WTC11 (cell line): ENCODE results near the gene GPR176.
"Not testable (repeated sequence)": the region's sequence is repeated elsewhere in the genome, so short reads cannot be mapped to it uniquely, and the experiment has no call there.

Source experiments
- NR1H2 ChIP-seq: sonication (generic); formaldehyde crosslinking; IDR thresholded peaks from 2 replicates; pipeline ENCODE4 v1.9.0; 2021; ENCODE audit warnings: mild to moderate bottlenecking, moderate library complexity, missing genetic modification reagents
- RELA ChIP-seq: sonication (generic); formaldehyde crosslinking; IDR thresholded peaks from 2 replicates; pipeline ENCODE4 v1.8.1; 2022; ENCODE audit warnings: missing genetic modification reagents, mild to moderate bottlenecking, borderline replicate concordance
- SOX15 ChIP-seq: fragments of 250-450 bp; sonication (Bioruptor Pico); IDR thresholded peaks from 2 replicates; pipeline ENCODE4 v1.9.0; 2021; ENCODE audit warnings: mild to moderate bottlenecking
- SP1 ChIP-seq: sonication (generic); formaldehyde crosslinking; conservative IDR thresholded peaks from 2 replicates; pipeline ENCODE4 v1.8.1; 2022; ENCODE audit warnings: missing genetic modification reagents
- ZBTB21 ChIP-seq: sonication (generic); formaldehyde crosslinking; IDR thresholded peaks from 2 replicates; pipeline ENCODE4 v1.8.1; 2023; ENCODE audit warnings: mild to moderate bottlenecking, missing genetic modification reagents, borderline replicate concordance
- TF ChIP-seq, protein P1 (sequence below): sonication (generic); formaldehyde crosslinking; IDR thresholded peaks from 2 replicates; pipeline ENCODE4 v1.8.1; 2023; ENCODE audit warnings: mild to moderate bottlenecking, moderate library complexity, missing genetic modification reagents
- TF ChIP-seq, protein P2 (sequence below): fragments of 200-600 bp; IDR thresholded peaks from 2 replicates; pipeline ENCODE4 v1.8.0; 2022; ENCODE audit warnings: antibody characterized with exemption

DNA sequence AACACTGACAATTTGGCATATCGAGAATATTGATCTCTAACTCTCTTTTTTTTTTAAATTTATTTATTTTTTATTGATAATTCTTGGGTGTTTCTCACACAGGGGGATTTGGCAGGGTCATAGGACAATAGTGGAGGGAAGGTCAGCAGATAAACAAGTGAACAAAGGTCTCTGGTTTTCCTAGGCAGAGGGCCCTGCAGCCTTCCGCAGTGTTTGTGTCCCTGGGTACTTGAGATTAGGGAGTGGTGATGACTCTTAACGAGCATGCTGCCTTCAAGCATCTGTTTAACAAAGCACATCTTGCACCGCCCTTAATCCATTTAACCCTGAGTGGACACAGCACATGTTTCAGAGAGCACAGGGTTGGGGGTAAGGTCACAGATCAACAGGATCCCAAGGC, 27.0 kb downstream of the GPR176 start:
- TF ChIP-seq, protein P1, sequence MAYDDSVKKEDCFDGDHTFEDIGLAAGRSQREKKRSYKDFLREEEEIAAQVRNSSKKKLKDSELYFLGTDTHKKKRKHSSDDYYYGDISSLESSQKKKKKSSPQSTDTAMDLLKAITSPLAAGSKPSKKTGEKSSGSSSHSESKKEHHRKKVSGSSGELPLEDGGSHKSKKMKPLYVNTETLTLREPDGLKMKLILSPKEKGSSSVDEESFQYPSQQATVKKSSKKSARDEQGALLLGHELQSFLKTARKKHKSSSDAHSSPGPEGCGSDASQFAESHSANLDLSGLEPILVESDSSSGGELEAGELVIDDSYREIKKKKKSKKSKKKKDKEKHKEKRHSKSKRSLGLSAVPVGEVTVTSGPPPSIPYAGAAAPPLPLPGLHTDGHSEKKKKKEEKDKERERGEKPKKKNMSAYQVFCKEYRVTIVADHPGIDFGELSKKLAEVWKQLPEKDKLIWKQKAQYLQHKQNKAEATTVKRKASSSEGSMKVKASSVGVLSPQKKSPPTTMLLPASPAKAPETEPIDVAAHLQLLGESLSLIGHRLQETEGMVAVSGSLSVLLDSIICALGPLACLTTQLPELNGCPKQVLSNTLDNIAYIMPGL = not testable (repeated sequence)
- not testable (repeated sequence) for TF ChIP-seq NR1H2 (CRISPR knock-in tag); SP1; RELA; SOX15 (CRISPR knock-in tag); ZBTB21 (CRISPR knock-in tag)
- TF ChIP-seq, protein P2, sequence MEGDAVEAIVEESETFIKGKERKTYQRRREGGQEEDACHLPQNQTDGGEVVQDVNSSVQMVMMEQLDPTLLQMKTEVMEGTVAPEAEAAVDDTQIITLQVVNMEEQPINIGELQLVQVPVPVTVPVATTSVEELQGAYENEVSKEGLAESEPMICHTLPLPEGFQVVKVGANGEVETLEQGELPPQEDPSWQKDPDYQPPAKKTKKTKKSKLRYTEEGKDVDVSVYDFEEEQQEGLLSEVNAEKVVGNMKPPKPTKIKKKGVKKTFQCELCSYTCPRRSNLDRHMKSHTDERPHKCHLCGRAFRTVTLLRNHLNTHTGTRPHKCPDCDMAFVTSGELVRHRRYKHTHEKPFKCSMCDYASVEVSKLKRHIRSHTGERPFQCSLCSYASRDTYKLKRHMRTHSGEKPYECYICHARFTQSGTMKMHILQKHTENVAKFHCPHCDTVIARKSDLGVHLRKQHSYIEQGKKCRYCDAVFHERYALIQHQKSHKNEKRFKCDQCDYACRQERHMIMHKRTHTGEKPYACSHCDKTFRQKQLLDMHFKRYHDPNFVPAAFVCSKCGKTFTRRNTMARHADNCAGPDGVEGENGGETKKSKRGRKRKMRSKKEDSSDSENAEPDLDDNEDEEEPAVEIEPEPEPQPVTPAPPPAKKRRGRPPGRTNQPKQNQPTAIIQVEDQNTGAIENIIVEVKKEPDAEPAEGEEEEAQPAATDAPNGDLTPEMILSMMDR = not testable (repeated sequence)
